Hematopoietic multipotent progenitor cell treated with erythropoietin and hydrocortisone succinate and interleukin-3 and kit ligand, for 4 days (in vitro differentiated cells): ENCODE measurements around the gene ZRANB3.
"Not testable (repeated sequence)": the region's sequence is repeated elsewhere in the genome, so short reads cannot be mapped to it uniquely, and the experiment has no call there.

Experiments
- DNase-seq: peaks from one replicate; pipeline ENCODE4 v3.0.0-alpha.2; 2015

Gene ZRANB3

GRCh38 chr2:135530313-135531230, at the start of gene ZRANB3:
TSS of gene ZRANB3 (minus strand) at chr2:135531218.
- peak; percentile 99 for DNase-seq

- peak; percentile 13 for DNase-seq
These were observed 42.6 kb upstream of the ZRANB3 start for GRCh38 chr2:135573620-135574019.

DNA sequence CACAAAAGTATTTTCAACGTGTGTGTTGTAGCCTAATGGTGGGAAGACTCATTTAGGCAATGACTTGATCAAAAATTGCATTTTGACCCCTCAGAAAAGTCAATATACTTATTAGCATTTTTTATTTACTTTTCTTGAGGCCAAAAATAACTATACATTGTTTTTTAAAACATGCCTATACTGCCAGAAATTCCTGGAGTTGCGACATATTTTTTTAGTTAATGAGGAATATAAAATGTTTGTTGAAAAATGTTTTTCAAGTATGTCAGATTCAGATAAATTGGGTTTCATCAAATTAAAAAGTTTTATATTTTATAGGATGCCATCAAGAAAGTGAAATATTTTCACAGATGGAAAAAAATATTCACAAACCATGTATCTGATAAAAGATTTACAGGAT, 39.9 kb upstream of the ZRANB3 start:
- no peak for DNase-seq

DNA sequence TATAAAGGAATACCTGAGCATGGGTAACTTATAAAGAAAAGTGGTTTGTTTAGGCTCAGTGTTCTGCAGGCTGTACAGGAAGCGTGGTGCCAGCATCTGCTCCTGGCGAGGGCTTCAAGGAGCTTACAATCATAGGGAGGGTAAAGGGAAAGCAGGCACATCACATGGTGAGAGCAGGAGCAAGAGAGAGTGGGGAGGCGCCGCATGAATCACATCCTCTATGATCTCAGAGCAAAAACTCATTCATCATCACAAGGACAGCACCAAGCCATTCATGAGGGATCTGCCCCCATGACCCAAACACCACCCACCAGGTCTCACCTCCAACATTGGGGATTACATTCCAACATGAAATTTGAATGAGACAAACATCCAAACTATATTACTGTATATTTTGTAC, 32.8 kb upstream of the ZRANB3 start:
- DNase-seq: no peak

DNA sequence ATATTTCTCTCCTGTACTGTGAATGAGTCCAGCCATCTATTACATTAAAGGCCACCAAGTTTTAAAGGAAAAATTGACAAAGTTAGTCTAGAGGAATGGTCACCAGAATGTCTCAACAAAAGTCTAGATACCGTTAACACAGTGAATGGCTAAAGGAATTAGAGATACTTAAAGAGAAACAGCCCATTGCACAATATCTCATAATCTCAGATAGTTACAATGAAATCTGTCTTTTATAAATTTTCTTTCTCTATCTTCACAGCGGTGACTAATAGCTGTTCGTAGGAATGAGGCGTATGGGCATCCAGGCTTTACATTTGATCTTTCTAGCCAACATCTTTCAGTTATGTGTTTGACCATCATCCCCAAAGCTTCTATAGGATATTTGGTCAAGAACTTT, 30.9 kb upstream of the ZRANB3 start:
- DNase-seq: no peak

DNA sequence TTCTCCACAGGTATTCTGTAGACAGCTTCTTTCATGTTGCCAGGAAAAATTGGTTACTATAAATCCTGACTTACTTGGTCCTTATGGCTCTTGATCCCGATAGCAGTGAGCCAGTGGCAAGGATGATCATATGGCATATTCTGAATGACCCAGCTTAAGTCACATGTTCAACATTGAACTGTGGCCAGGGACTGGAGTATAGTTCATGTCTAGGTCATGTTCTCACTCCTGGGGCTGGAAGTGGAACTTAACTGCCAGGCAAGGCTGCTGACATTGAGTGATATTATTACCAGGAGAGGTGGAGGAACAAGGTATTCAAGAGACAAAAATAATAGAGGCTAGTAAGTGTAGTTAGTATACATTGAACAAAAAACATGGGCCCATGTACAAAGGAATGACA, 26.5 kb upstream of the ZRANB3 start:
- DNase-seq: no peak

GRCh38 chr2:135555311-135555710, 24.3 kb upstream of the ZRANB3 start:
- peak; percentile 31 for DNase-seq

GRCh38 chr2:135552887-135553286, 21.9 kb upstream of the ZRANB3 start:
- no peak for DNase-seq

DNA sequence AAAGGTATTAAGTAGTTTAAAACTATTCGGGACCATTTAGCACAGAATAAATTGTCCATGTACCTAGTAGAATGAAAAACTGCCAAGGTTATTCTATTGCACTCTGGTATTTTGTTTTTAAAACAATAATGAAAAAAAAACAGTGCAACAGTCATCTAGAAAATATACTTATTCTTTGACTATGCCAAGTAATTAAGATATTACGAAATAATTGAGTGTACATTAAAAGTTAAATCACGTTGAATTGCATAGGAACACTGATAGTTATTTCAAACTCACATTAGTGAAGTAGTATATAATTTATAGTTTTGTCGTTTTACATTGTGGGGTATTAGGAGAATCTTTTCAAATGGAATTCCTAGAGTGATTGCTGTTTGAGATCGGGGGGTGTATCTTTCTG, 20.3 kb upstream of the ZRANB3 start:
- no peak for DNase-seq

DNA sequence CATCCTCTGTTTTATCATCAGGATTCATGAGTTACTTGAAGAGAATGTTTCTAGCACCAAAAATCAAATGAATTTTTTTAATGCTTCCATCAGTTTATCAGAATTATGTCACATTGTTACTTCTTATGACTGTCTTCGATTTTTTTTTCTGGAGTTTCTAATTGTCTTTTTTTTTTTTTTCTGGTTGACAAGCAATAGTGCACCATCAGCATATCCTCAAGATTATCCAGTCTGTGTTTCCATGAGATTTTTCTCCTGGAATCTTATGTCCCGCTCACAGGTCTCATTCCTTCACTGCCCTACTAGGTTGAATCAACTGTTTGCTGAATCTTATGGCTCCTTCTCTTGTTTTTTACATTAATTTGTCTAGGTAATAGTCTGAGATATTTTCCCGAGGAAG, 16.3 kb upstream of the ZRANB3 start:
- no peak for DNase-seq

DNA sequence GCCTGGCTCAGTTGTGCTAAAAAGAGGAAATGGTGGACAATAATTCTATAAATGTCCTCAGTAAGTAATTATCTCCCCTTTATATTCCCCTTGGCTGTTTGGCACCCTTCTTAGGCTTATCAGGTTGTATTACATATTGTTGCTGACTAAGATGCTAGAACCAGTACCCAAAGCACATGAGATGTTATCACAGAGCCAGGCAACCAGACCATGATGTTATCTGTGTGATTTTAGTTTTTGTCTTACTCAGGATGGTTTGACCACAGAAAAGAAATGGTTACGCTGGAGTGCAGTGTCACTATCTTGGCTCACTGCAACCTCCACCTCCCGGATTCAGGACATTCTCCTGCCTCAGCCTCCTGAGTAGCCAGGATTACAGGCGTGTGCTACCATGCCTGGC, 15.4 kb upstream of the ZRANB3 start:
- peak; percentile 67 for DNase-seq

GRCh38 chr2:135533545-135533944, 2.5 kb upstream of the ZRANB3 start:
- DNase-seq: not testable (repeated sequence)

GRCh38 chr2:135532581-135532980, 1.6 kb upstream of the ZRANB3 start:
- no peak for DNase-seq

DNA sequence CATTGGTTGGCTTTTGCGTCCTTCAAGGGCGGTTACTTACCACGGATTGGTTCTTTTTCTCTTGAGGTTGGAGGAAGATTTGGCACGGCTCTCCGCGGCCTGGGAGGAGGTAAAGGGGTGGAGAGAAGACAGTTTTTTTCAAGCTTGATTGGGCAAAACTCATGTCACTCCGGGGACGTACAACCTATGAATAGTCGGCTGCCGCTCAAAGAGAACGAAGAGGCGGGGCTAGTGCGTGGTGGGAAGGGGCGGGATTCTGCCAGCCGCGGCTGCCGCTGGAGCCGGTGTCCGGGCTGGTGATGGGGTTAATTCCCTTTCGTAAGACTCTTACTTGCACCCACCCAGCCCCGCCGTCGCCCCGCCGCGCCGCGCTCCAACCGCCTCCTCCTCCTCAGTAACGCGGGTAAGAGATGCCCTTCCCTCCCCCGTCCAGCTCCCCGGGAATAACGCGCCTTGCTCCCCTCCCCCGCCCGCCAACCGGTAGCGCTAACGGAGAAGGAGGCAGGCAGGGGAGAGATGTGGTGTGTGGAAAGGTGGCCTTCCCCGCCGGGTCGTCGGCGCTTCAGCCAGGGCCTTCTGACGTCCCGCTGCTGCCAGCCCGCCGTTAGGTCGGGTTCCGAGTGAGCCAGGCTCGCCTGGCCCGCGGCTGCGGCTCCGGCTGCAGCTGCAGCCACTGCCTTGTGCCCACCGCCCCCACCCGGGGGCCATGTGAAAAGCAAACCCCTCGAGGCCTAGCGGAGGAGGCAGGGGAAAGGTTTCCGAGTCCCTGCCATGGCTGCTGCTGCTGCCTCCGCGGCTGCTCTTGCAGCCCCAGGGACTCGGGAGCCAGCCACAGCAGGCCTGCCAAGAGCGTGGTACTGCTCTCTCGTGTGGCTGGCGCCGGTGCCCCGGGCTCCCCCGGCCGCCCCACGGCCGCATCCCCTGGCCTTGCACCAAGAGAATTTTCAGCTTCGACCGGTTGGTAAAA, 496 bp upstream of the ZRANB3 start, which contains the start of gene R3HDM1:
Gene R3HDM1 (plus strand): TSS at position 254 of the 967 bp plus-strand sequence. CDS start 73,362 bp downstream, outside the sequence.
- DNase-seq: peak; percentile 100

DNA sequence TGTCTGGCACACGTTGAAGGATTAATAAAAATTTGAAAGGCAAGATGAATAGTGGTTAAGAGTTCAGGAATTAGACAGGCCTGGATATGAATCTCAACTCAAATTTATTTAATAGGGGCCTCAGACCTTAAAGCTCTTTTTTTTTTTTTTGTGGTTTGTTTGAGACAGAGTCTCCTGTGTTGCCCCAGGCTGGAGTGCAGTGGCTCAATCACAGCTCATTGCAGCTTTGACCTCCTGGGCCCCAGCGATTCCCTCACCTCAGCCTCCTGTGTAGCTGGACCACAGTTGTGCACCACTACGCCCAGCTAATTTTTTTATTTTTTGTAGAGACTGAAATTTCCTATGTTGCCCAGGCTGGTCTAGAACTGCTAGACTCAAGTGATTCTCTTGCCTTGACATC, 3.0 kb downstream of the ZRANB3 start:
- no peak for DNase-seq

- DNase-seq: no peak
These were observed 5.2 kb downstream of the ZRANB3 start for GRCh38 chr2:135525786-135526185.

DNA sequence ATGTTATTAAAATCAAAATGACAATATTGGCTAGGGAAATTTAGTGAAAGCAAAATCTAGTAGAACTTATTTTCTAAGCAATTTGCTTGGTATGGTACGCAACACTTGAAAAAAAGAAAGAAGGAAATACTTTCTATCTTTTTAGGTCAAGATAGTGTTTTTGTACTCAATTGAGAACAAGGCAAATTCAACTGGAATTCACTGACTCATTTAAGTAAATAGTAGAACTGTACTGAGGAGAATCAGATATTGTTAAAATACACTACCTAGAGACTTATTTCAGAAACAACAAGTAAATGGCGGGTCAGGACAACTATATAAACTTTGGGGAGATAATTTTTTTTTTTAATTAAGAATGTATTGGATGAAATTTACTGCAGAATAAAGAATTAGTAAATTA, 18.9 kb downstream of the ZRANB3 start:
- no peak for DNase-seq

DNA sequence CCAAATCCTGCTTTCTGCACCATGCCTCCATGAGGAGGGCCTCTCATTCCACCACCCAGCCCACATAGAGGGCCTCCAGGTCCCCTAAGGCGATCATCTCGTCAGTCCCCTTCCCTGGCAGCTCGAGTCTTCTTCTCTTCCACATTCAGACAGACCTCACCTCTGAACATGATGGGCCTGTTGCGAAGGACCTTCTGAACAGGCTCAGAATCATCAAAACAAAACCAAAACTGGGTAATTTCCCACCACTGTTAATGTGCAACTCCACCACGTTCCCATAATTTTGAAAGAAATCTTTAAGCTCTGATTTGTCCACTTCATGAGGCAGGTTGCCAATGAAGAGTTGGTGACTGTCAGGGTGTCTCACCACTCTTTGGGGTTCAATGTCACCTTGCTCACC, 20.4 kb downstream of the ZRANB3 start:
- DNase-seq: no peak

- DNase-seq: no peak
These were observed 26.2 kb downstream of the ZRANB3 start for GRCh38 chr2:135504811-135505210.

- not testable (repeated sequence) for DNase-seq
These were observed 32.4 kb downstream of the ZRANB3 start for GRCh38 chr2:135498588-135498987.

DNA sequence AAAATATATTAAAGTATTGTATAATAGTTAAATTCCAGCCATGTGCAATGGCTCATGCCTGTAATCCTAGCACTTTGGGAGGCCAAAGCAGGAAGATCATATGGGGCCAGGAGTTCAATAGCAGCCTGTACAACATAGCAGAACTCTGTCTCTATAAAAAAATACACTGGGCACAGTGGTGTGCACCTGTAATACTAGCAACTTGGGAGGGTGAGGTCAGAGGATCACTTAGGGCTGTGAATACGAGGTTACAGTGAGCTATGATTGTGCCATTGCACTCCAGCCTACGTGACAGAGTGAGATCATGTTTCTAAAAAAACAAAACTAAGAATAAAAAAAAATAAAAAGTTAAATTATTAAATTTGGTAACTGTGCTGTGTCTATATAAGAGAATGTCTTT, 36.1 kb downstream of the ZRANB3 start:
- DNase-seq: no peak

DNA sequence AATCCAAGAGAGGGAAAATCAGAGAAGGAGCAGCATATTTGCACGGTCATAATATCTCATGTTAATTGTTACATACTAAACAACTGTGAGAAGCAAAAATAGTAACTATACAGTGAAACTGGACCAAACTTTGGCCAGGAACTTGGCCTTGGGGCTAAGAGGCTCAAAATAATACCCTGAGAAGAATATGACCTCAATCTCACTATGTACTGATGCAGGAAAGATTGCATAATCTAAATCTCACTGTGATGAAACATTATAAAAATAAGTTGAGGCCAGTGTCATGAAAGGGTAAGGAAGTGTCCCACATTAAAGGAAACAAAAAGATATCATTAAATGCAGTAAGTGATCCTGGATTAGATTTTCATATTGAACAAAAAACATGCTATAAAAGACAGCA, 36.5 kb downstream of the ZRANB3 start:
- DNase-seq: peak; percentile 27

- no peak for DNase-seq
These were observed 40.6 kb downstream of the ZRANB3 start for GRCh38 chr2:135490376-135490775.

DNA sequence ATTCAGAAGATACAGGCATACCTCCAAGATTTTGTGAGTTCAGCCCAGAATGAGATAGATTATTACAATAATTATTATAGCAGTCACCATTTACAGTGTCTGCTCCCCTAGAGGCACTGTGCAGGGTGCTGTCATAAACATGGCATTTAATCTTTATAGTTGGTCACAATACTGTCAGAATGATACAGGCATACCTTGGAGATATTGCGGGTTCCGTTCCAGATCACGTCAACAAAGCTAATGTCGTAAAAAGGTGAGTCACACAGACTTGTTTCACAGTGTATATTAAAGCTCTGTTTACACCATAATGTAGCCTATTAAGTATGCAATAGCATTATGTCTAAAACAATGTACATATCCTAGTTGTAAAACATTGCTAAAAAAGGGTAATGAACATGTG, 45.6 kb downstream of the ZRANB3 start:
- no peak for DNase-seq
